ENCODE data around the gene KRT33B. TPM values are rescaled to one million over a fixed set of nuclear protein-coding genes. Genes with fewer than 3 reads are reported as not detected.

Gene KRT33B
- total and polyA plus RNA-seq, 2 experiments from 2014 or later: not detected

DNA sequence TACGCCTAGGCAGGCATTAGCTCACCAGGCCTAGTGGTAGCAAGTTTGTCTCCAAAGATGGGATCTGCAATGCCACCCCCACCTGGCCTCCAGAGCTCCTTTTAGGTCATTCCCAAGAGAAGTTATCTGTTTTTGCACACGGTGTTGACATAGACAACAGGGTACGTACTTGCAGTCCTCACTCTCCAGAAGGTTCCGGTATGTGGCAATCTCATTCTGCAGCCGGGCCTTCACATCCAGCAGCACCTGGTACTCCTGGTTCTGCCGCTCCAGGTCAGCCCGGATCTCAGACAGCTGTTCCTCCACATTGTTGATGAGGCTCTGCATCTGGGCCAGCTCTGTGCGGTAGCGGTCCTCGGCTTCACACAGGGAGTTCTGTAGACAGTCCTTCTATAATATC is 37.6 kb upstream of the KRT33B start:
- H3K9me3 ChIP-seq (ENCODE audit: low read depth): no peaks in the 10 kb centered on the region
- H3K27me3 ChIP-seq: peaks cover 5% of the 10 kb centered on the region
- no peak for DNase-seq (ENCODE audit: low read depth in 1 of 2, low spot score in 1 of 2)
- no peaks in the 10 kb centered on the region for H3K36me3 ChIP-seq
- peaks cover 6% of the 10 kb centered on the region for H3K4me1 ChIP-seq (ENCODE audit: low read depth)
- TF ChIP-seq, protein P1, sequence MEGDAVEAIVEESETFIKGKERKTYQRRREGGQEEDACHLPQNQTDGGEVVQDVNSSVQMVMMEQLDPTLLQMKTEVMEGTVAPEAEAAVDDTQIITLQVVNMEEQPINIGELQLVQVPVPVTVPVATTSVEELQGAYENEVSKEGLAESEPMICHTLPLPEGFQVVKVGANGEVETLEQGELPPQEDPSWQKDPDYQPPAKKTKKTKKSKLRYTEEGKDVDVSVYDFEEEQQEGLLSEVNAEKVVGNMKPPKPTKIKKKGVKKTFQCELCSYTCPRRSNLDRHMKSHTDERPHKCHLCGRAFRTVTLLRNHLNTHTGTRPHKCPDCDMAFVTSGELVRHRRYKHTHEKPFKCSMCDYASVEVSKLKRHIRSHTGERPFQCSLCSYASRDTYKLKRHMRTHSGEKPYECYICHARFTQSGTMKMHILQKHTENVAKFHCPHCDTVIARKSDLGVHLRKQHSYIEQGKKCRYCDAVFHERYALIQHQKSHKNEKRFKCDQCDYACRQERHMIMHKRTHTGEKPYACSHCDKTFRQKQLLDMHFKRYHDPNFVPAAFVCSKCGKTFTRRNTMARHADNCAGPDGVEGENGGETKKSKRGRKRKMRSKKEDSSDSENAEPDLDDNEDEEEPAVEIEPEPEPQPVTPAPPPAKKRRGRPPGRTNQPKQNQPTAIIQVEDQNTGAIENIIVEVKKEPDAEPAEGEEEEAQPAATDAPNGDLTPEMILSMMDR (IDR thresholded peaks at IDR 0.05; ENCODE audit: low read depth, low read length): no peak
- no peak overlapping the region for H3K4me3 ChIP-seq
- no peak overlapping the region for H3K27ac ChIP-seq

DNA sequence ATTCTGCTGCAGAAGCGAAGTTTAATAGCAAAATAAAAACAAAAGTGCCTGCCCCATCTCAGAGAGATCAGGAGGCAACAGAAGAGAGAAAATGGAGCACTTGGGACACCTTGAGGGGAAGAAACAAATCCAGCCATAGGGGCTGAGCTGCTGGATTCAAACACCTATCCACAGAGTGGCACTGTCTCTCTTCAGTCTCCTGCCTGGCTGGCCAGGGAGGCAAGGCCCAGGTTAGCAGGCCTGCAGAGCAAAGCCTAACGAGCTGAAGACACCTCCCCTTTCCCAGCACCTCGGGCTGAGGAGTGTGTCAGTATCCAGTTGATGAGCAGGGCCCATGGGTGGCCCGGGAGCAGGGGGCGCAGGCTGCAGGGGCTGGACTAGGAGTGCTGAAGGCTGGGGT is 36.6 kb upstream of the KRT33B start:
- peaks cover 6% of the 10 kb centered on the region for H3K4me1 ChIP-seq (ENCODE audit: low read depth)

DNA sequence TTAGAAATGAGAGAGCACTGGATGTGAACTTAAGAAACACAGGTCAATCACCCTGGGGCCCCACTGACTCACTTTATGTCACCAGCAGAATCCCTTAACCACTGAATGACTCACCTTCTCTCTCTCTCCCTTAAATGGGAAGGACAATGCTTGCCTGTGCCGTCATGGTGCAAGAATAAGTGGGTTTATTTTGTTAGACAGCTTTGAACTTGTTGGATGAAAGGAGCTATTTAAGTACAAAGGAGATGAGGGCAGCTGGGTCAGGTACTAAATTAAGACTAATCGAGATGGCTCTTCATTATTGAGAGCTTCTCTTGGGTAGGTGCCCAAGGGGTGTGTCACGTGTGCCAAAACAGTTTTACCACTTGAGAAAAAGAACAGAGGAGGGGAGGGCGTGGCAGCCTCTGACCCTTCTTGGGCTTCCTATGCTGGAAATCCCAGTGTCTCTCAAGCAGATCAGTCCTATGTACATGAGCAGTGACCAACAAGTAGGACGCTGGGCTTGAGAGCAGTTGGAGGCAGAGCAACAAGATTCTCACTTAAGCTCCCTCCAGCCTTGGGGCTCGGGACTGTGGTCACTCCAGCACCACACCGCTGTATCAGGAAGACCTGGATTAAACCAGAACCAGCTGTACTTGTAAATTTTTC is 34.5 kb upstream of the KRT33B start:
- DNase-seq (ENCODE audit: low read depth in 1 of 2, low spot score in 1 of 2): peak in 1 of 2 donors; percentile 78
- Histone ChIP-seq H3K36me3 (no peaks in the 10 kb centered on the region), H3K9me3 (ENCODE audit: low read depth) (no peaks in the 10 kb centered on the region), H3K27me3 (peaks cover 5% of the 10 kb centered on the region), H3K27ac (no peak overlapping the region), H3K4me3 (no peak overlapping the region), H3K4me1 (ENCODE audit: low read depth) (peaks cover 6% of the 10 kb centered on the region)
- TF ChIP-seq, protein P1 (IDR thresholded peaks at IDR 0.05; ENCODE audit: low read depth, low read length): no peak

More for the DNA sequence above, 36.6 kb upstream of the KRT33B start:
- H3K27me3 ChIP-seq: peaks cover 5% of the 10 kb centered on the region
- H3K36me3 ChIP-seq: no peaks in the 10 kb centered on the region
- DNase-seq (ENCODE audit: low read depth in 1 of 2, low spot score in 1 of 2): no peak
- TF ChIP-seq, protein P1 (IDR thresholded peaks at IDR 0.05; ENCODE audit: low read depth, low read length): no peak
- no peaks in the 10 kb centered on the region for H3K9me3 ChIP-seq (ENCODE audit: low read depth)
- no peak overlapping the region for H3K27ac ChIP-seq
- no peak overlapping the region for H3K4me3 ChIP-seq

DNA sequence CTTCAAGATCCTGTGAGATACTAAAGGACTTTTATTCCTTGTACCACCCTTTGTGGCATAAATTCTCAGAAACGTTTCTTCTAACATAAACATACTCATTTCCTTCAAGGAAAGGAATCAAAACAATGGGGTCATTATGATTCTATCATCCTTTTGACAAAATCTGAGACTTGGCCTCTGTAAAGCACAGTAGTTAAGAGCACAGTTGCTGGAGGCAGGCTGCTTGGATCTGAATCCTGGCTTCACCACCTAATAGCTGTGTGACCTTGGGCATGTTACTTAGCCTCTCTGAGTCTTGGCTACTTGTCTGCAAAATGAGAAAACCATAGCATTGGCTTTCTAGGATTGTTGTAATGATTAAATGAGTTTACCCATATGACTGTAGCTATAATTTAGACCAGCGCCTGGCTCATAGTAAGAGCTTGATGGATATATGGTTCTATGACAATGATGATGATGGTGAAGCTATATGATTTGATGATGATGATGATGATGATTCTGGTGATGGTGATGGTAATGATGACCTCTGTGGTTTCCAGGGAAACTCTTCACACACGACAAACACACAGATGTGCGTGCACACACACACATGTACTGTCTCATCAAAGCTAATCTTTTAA is 33.9 kb upstream of the KRT33B start:
- peaks cover 3% of the 10 kb centered on the region for H3K27me3 ChIP-seq
- peaks cover 6% of the 10 kb centered on the region for H3K4me1 ChIP-seq (ENCODE audit: low read depth)
- H3K36me3 ChIP-seq: no peaks in the 10 kb centered on the region
- no peak for DNase-seq (ENCODE audit: low read depth in 1 of 2, low spot score in 1 of 2)
- H3K9me3 ChIP-seq (ENCODE audit: low read depth): no peaks in the 10 kb centered on the region
- no peak overlapping the region for H3K4me3 ChIP-seq
- no peak overlapping the region for H3K27ac ChIP-seq
- TF ChIP-seq, protein P1 (IDR thresholded peaks at IDR 0.05; ENCODE audit: low read depth, low read length): no peak

DNA sequence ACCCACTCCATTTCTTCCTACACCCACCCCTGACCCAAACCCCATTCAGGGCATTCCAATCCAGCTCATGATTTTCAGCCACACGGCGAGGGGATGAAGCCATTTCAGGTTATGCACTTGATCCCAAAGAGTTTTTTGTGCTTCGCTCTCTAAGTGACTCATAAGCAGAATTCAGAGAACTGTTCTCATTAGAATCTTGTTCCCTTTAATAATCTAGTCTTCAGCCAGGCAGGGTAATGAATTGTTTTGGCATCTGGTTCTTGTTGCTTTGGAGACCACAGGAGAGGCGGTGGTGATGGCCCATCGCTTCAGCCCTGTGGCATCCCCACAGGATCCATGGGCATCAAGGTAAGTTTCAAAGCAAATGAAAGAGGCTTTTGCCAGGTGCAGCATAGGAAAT is 32.5 kb upstream of the KRT33B start:
- Histone ChIP-seq H3K27ac (no peak overlapping the region), H3K27me3 (peaks cover 3% of the 10 kb centered on the region), H3K36me3 (no peaks in the 10 kb centered on the region), H3K4me3 (no peak overlapping the region), H3K4me1 (ENCODE audit: low read depth) (peaks cover 6% of the 10 kb centered on the region), H3K9me3 (ENCODE audit: low read depth) (no peaks in the 10 kb centered on the region)
- no peak for DNase-seq (ENCODE audit: low read depth in 1 of 2, low spot score in 1 of 2)
- TF ChIP-seq, protein P1 (IDR thresholded peaks at IDR 0.05; ENCODE audit: low read depth, low read length): no peak

Data from cardiac muscle cell (in vitro differentiated cells and primary cell).